Endodermal cell (in vitro differentiated cells): Measurements from ENCODE around the gene OR2V2. TPM values are rescaled to one million over a fixed set of nuclear protein-coding genes. Genes with fewer than 3 reads are reported as not detected.

ENCODE experiments used
- DNase-seq: peaks from one replicate; pipeline ENCODE4 v3.0.0-alpha.2; 2017
- H3K27ac ChIP-seq: 2 replicates; pipeline ENCODE4 v1.5.1; 2013; ENCODE audit warnings: mild to moderate bottlenecking, low read depth, low read length, moderate library complexity
- H3K27me3 ChIP-seq: 2 replicates; pipeline ENCODE4 v1.6.1; 2013; ENCODE audit warnings: mild to moderate bottlenecking, low read length, moderate library complexity; ENCODE audit not compliant: insufficient read depth, control insufficient read depth, poor library complexity, severe bottlenecking
- H3K36me3 ChIP-seq: 2 replicates; pipeline ENCODE4 v1.7.0; 2013; ENCODE audit warnings: mild to moderate bottlenecking, low read length, moderate library complexity; ENCODE audit not compliant: control insufficient read depth, insufficient read depth
- H3K4me1 ChIP-seq: one replicate; pipeline ENCODE4 v1.7.0; 2013; ENCODE audit warnings: low read length; ENCODE audit not compliant: control insufficient read depth, insufficient read depth
- H3K4me3 ChIP-seq: 2 replicates; pipeline ENCODE4 v1.5.1; 2013; ENCODE audit warnings: mild to moderate bottlenecking, low read length, moderate library complexity
- H3K9ac ChIP-seq: 2 replicates; pipeline ENCODE4 v1.6.1; 2013; ENCODE audit warnings: mild to moderate bottlenecking, low read length, moderate library complexity; ENCODE audit not compliant: poor library complexity, severe bottlenecking; ENCODE audit errors: extremely low read depth
- H3K9me3 ChIP-seq: 2 replicates; pipeline ENCODE4 v1.6.1; 2013; ENCODE audit warnings: mild to moderate bottlenecking, low read length, moderate library complexity; ENCODE audit not compliant: control insufficient read depth
- H3K27ac Mint-ChIP-seq: 2 replicates; pipeline ENCODE4 v1.8.0; 2020; ENCODE audit warnings: mixed read lengths
- H3K27me3 Mint-ChIP-seq: 2 replicates; pipeline ENCODE4 v1.8.0; 2021; ENCODE audit warnings: mild to moderate bottlenecking, mixed read lengths; ENCODE audit not compliant: insufficient read depth
- H3K36me3 Mint-ChIP-seq: 2 replicates; pipeline ENCODE4 v1.8.0; 2020; ENCODE audit warnings: low read depth, mixed read lengths
- H3K4me1 Mint-ChIP-seq: 2 replicates; pipeline ENCODE4 v1.8.0; 2020; ENCODE audit warnings: mixed read lengths
- H3K4me3 Mint-ChIP-seq: 2 replicates; pipeline ENCODE4 v1.8.0; 2020; ENCODE audit warnings: mild to moderate bottlenecking, moderate library complexity, mixed read lengths
- H3K9me3 Mint-ChIP-seq: 2 replicates; pipeline ENCODE4 v1.8.0; 2020; ENCODE audit warnings: mild to moderate bottlenecking, mixed read lengths
- WGBS, 2 experiments: methylation state at CpG; one replicate each; pipeline versions ENCODE4 v1.1.5 to v1.1.7; 2013; ENCODE audit warnings: missing lambda C conversion rate in 2 of 2, mixed read lengths in 1 of 2; ENCODE audit not compliant: insufficient coverage in 1 of 2, insufficient read length in 1 of 2; 5-methylcytosine and 5-hydroxymethylcytosine counted together
- total RNA-seq, 2 donors: library from RNA; stranded (reverse); fragmentation: NEBNext Ultra II Directional in 1 of 2; extraction: Animal tissue kit (Norgen Biotek cat#: 25700) in 1 of 2; gene quantifications; 2 replicates in 1 of 2; 3 replicates in 1 of 2; pipeline ENCODE4 v1.2.1, GENCODE V29; 2021
- TF ChIP-seq, protein P1 (sequence below): fragments of 200-600 bp; sonication (generic); conservative IDR thresholded peaks from 2 replicates; pipeline ENCODE4 v1.5.0; 2021; ENCODE audit warnings: antibody characterized with exemption, mild to moderate bottlenecking

The OR2V2 gene
- total RNA-seq, 2 donors from 2014 or later = not detected

GRCh38 chr5:181145133-181145532, 2.3 kb upstream of the OR2V2 start:
- no peaks in the 10 kb centered on the region for H3K27me3 ChIP-seq
- no peak overlapping the region for H3K27ac ChIP-seq
- 36 to 71% methylated on average over 1 of the region's 1 CpG for WGBS, 2 experiments
- Mint-ChIP-seq H3K36me3 (no peaks in the 10 kb centered on the region), H3K27ac (no peak overlapping the region), H3K4me3 (no peak overlapping the region), H3K9me3 (peaks cover 17% of the 10 kb centered on the region), H3K4me1 (peaks cover 7% of the 10 kb centered on the region), H3K27me3 (peaks cover 46% of the 10 kb centered on the region)
- no peaks in the 10 kb centered on the region for H3K4me1 ChIP-seq
- no peak for DNase-seq
- no peak overlapping the region for H3K4me3 ChIP-seq
- peaks cover 35% of the 10 kb centered on the region for H3K9me3 ChIP-seq
- TF ChIP-seq, protein P1, sequence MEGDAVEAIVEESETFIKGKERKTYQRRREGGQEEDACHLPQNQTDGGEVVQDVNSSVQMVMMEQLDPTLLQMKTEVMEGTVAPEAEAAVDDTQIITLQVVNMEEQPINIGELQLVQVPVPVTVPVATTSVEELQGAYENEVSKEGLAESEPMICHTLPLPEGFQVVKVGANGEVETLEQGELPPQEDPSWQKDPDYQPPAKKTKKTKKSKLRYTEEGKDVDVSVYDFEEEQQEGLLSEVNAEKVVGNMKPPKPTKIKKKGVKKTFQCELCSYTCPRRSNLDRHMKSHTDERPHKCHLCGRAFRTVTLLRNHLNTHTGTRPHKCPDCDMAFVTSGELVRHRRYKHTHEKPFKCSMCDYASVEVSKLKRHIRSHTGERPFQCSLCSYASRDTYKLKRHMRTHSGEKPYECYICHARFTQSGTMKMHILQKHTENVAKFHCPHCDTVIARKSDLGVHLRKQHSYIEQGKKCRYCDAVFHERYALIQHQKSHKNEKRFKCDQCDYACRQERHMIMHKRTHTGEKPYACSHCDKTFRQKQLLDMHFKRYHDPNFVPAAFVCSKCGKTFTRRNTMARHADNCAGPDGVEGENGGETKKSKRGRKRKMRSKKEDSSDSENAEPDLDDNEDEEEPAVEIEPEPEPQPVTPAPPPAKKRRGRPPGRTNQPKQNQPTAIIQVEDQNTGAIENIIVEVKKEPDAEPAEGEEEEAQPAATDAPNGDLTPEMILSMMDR = no peak
- H3K36me3 ChIP-seq = no peaks in the 10 kb centered on the region
- no peak overlapping the region for H3K9ac ChIP-seq

- no peaks in the 10 kb centered on the region for H3K4me1 ChIP-seq
- DNase-seq = no peak
- no peaks in the 10 kb centered on the region for H3K36me3 ChIP-seq
- no peak overlapping the region for H3K27ac ChIP-seq
- no peaks in the 10 kb centered on the region for H3K27me3 ChIP-seq
- no peak overlapping the region for H3K9ac ChIP-seq
- TF ChIP-seq, protein P1 = no peak
- H3K4me3 ChIP-seq = no peak overlapping the region
- H3K9me3 ChIP-seq = peaks cover 16% of the 10 kb centered on the region
- H3K4me3 Mint-ChIP-seq = no peak overlapping the region
- no peaks in the 10 kb centered on the region for H3K36me3 Mint-ChIP-seq
- H3K4me1 Mint-ChIP-seq = peaks cover 7% of the 10 kb centered on the region
- peaks cover 44% of the 10 kb centered on the region for H3K27me3 Mint-ChIP-seq
- H3K27ac Mint-ChIP-seq = no peak overlapping the region
- H3K9me3 Mint-ChIP-seq = peaks cover 9% of the 10 kb centered on the region
- WGBS, 2 experiments = 84 to 88% methylated on average over 6 of the region's 6 CpGs
Measured at GRCh38 chr5:181149355-181149754, 2.0 kb downstream of the OR2V2 start.

- 78 to 91% methylated on average over 13 to 14 of the region's 14 CpGs for WGBS, 2 experiments
- H3K27me3 ChIP-seq = no peaks in the 10 kb centered on the region
- no peak for DNase-seq
- H3K4me1 ChIP-seq = no peaks in the 10 kb centered on the region
- no peak overlapping the region for H3K27ac Mint-ChIP-seq
- no peaks in the 10 kb centered on the region for H3K36me3 Mint-ChIP-seq
- H3K9me3 ChIP-seq = peaks cover 12% of the 10 kb centered on the region
- H3K36me3 ChIP-seq = no peaks in the 10 kb centered on the region
- H3K9me3 Mint-ChIP-seq = peaks cover 8% of the 10 kb centered on the region
- H3K4me1 Mint-ChIP-seq = peaks cover 7% of the 10 kb centered on the region
- no peak overlapping the region for H3K27ac ChIP-seq
- H3K4me3 Mint-ChIP-seq = no peak overlapping the region
- H3K4me3 ChIP-seq = no peak overlapping the region
- H3K27me3 Mint-ChIP-seq = peaks cover 46% of the 10 kb centered on the region
- H3K9ac ChIP-seq = no peak overlapping the region
- TF ChIP-seq, protein P1 = no peak
Measured at GRCh38 chr5:181149806-181150733, 2.7 kb downstream of the OR2V2 start.
